Activated T-cell treated with anti-CD3 and anti-CD28 coated beads, Interleukin-2, amount 50 U/mL, for 72 hours (primary cell): ENCODE data around the gene MAGEB2. TPM values are rescaled to one million over a fixed set of nuclear protein-coding genes. Genes with fewer than 3 reads are reported as not detected.
"Not testable (repeated sequence)": the region's sequence is repeated elsewhere in the genome, so short reads cannot be mapped to it uniquely, and the experiment has no call there.

Source experiments
- ATAC-seq, 2 donors: fragments of 150-1000 bp; cut with Tn5 transposase; replicated peaks in 1 of 2; 2 replicates each; pipeline ENCODE4 v1.10.0; 2021; ENCODE audit warnings: moderate library complexity in 2 of 2, mild to moderate bottlenecking in 1 of 2
- DNase-seq, 2 donors: peaks; one replicate each; pipeline ENCODE4 v3.0.0; 2021 to 2022; ENCODE audit warnings: mixed read lengths in 1 of 2
- H3K27ac Mint-ChIP-seq: one replicate; pipeline ENCODE4 v1.8.0; 2022; ENCODE audit warnings: mild to moderate bottlenecking, moderate library complexity, mixed read lengths
- H3K27me3 Mint-ChIP-seq: one replicate; pipeline ENCODE4 v1.8.0; 2022; ENCODE audit warnings: low read depth, mixed read lengths
- H3K36me3 Mint-ChIP-seq, 2 donors: one replicate each; pipeline ENCODE4 v1.8.0; 2022; ENCODE audit warnings: mixed read lengths in 2 of 2, mild to moderate bottlenecking in 1 of 2; ENCODE audit not compliant: insufficient read depth in 2 of 2
- H3K4me1 Mint-ChIP-seq: one replicate; pipeline ENCODE4 v1.8.0; 2022; ENCODE audit warnings: low read depth, mixed read lengths
- H3K4me3 Mint-ChIP-seq, 2 donors: one replicate each; pipeline ENCODE4 v1.8.0; 2022; ENCODE audit warnings: mild to moderate bottlenecking in 2 of 2, mixed read lengths in 2 of 2, moderate library complexity in 2 of 2
- H3K9me3 Mint-ChIP-seq, 2 donors: one replicate each; pipeline ENCODE4 v1.8.0; 2022; ENCODE audit warnings: mixed read lengths in 2 of 2
- total RNA-seq, 2 donors: library from RNA; stranded (reverse); gene quantifications; one replicate each; pipeline ENCODE4 v1.2.3, GENCODE V29; 2022

The MAGEB2 gene, protein sequence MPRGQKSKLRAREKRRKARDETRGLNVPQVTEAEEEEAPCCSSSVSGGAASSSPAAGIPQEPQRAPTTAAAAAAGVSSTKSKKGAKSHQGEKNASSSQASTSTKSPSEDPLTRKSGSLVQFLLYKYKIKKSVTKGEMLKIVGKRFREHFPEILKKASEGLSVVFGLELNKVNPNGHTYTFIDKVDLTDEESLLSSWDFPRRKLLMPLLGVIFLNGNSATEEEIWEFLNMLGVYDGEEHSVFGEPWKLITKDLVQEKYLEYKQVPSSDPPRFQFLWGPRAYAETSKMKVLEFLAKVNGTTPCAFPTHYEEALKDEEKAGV
- total RNA-seq = not detected

DNA sequence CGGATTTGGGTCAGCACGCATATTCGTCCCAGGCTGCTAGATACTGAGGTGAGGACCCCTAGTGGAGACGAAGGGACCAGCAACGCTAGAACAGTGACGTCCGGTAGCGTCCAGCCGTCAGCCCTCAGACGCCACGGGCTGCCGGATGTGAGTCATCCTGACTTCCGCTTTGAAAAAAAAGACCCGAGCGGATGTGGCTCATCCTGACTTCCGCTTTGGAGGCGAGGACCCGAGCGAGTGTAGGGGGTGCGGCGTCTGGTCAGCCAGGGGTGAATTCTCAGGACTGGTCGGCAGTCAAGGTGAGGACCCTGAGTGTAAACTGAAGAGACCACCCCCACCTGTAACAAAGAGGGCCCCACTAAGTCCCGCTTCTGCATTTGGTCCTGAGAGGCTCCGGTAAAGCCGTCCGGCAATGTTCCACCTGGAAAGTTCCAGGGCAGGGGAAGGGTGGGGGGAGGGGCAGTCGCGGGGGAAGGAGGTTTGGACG is at the start of gene MAGEB2:
Gene MAGEB2 (plus strand): TSS at position 207 of the 487 bp plus-strand sequence. CDS start 3,018 bp downstream, outside the sequence.
- Mint-ChIP-seq H3K27ac (no peak within 1 kb of the TSS), H3K27me3 (peaks cover 17% of the 10 kb centered on the region), H3K9me3 (no peaks in the 10 kb centered on the region), H3K36me3 (no peaks in the 10 kb centered on the region), H3K4me1 (no peaks in the 10 kb centered on the region), H3K4me3 (no peak within 1 kb of the TSS)
- ATAC-seq (no peak), DNase-seq (no peak)

DNA sequence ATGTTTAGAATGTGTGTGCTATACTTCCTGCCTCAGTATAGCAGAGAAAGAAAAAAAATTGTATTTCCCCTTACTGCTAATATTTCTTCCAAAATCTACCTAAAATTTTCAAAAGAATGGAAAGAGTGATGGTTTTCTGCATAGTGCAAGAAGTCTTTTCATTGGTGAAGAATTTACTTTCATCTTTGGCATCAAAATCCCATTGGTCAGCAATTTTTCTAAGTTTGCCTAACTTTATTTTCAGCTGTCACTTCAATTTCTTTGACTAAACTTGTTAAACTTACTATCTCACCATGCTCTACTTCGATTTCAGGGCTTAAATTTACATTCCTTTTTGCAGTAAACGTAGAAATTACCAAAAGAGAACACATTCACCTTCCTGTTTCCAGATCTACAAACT is 44.5 kb upstream of the MAGEB2 start:
- Mint-ChIP-seq H3K27ac (no peak overlapping the region), H3K4me1 (no peaks in the 10 kb centered on the region), H3K36me3 (no peaks in the 10 kb centered on the region), H3K4me3 (no peak overlapping the region), H3K27me3 (peaks cover 7% of the 10 kb centered on the region), H3K9me3 (peaks cover 0 to 2% of the 10 kb centered on the region in 2 donors)
- ATAC-seq (no peak), DNase-seq (no peak)

DNA sequence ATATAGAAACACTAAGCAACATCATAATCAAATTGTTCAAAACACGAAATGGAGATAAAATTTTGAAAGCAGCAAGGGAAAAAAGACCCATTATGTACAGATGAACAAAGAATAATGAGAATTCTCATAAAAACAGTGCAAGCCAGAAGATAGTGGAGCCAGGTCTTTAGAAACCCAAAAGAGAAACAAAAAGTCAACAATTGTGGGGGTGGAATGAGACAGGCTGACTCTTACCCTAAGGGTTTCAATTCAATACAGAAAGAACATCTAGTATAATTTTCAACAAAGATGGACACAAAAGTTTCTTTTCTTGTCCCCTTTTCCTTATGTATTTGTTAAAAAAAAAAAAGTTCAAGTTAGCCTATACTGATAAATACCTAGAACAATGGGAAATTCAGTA is 34.0 kb upstream of the MAGEB2 start:
- DNase-seq (no peak), ATAC-seq (no peak)
- H3K4me3 Mint-ChIP-seq = no peak overlapping the region
- H3K27ac Mint-ChIP-seq = no peak overlapping the region
- peaks cover 14% of the 10 kb centered on the region for H3K27me3 Mint-ChIP-seq
- no peaks in the 10 kb centered on the region for H3K4me1 Mint-ChIP-seq
- no peaks in the 10 kb centered on the region for H3K36me3 Mint-ChIP-seq
- H3K9me3 Mint-ChIP-seq = no peaks in the 10 kb centered on the region

DNA sequence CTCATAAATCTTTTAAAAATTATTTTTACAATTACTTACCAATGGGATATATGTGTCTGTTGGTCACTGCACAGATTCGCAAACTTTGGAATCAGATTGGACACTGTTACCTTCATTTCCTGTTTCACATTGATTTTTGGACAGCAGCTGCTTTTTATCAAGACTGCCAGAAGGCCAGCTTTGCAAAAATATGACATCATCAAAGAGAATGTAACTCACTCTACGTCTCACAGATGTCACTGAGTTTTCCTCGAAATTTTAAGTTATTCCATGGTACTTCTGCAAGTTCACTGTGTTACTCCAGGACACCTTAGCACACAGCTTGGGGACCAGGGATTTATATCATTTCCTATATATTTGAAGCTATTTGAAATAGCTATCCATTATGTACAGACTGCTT is 31.8 kb upstream of the MAGEB2 start:
- Mint-ChIP-seq H3K36me3 (no peaks in the 10 kb centered on the region), H3K4me3 (no peak overlapping the region), H3K4me1 (no peaks in the 10 kb centered on the region), H3K27ac (no peak overlapping the region), H3K9me3 (no peaks in the 10 kb centered on the region), H3K27me3 (peaks cover 21% of the 10 kb centered on the region)
- no peak for ATAC-seq
- no peak for DNase-seq

DNA sequence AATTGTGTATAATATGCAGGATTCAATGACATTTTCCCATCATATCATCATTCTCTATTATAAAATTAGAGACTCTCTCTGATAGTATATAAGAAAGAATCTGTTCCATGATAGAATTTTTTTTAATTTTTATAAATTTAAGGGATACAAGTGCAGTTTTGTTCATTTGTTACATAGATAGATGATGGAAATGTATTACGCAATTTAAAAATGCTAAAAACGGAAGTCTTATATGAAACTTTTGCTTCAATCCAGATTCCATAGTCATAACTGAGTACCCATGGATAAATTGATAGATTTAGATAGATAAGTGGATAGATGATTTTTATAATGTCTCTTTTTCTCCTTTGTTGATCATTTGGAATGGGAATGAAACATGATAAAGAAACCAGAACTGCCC is 24.9 kb upstream of the MAGEB2 start:
- no peak overlapping the region for H3K4me3 Mint-ChIP-seq
- peaks cover 16% of the 10 kb centered on the region for H3K27me3 Mint-ChIP-seq
- no peaks in the 10 kb centered on the region for H3K9me3 Mint-ChIP-seq
- DNase-seq (no peak), ATAC-seq (no peak)
- no peak overlapping the region for H3K27ac Mint-ChIP-seq
- no peaks in the 10 kb centered on the region for H3K4me1 Mint-ChIP-seq
- H3K36me3 Mint-ChIP-seq = no peaks in the 10 kb centered on the region

DNA sequence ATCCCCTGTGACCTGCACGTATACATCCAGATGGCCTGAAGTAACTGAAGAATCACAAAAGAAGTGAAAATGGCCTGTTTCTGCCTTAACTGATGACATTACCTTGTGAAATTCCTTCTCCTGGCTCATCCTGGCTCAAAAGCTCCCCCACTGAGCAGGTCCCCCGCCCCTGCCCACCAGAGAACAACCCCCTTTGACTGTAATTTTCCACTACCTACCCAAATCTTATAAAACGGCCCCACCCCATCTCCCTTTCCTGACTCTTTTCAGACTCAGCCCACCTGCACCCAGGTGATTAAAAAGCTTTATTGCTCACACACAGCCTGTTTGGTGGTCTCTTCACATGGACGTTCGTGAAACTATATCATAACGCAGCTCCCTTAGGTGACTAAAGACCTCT is 21.5 kb upstream of the MAGEB2 start:
- H3K4me1 Mint-ChIP-seq, H3K36me3 Mint-ChIP-seq, H3K4me3 Mint-ChIP-seq, H3K9me3 Mint-ChIP-seq, ATAC-seq, DNase-seq, H3K27ac Mint-ChIP-seq, H3K27me3 Mint-ChIP-seq: not testable (repeated sequence)

DNA sequence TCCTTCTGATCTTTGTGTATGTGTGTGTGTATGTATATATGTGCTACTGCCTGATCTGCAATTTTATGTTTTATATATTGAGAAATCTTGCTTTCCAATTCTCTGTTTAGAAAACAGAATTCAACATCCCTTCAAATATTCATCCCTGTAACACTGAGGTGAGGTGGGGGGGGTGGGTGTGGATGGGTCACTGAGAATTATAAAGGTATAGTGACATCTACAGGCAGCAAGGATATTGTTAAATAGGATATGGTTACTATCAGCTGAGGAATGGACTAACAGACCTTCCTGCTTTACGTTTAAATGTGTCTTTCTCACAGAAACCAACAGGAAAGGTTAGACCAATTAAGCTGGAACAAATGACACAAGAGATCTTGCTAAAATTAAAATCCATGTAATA is 19.0 kb upstream of the MAGEB2 start:
- DNase-seq (no peak), ATAC-seq (no peak)
- no peaks in the 10 kb centered on the region for H3K27me3 Mint-ChIP-seq
- no peaks in the 10 kb centered on the region for H3K36me3 Mint-ChIP-seq
- H3K4me3 Mint-ChIP-seq = no peak overlapping the region
- no peaks in the 10 kb centered on the region for H3K4me1 Mint-ChIP-seq
- no peaks in the 10 kb centered on the region for H3K9me3 Mint-ChIP-seq
- H3K27ac Mint-ChIP-seq = no peak overlapping the region

DNA sequence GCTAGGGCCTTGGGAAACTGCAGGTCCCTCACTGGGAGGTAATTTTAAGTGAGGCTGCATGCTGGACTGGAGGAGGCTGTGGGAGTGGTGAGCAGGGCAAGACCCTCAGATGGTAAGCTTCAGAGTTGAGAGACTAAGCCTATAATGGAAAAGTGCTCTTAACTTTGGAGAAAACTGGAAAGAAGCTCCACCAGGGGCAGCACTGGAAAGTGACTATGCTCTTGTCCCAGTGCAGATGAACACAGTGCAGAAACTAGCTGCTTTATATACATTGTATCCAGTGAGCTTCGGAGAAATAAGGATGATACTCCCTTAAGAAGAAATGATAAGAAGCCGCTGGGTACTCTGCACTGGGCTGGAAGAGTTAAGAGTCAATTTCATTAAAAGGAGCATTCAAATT is 3.2 kb upstream of the MAGEB2 start:
- no peaks in the 10 kb centered on the region for H3K4me1 Mint-ChIP-seq
- no peak overlapping the region for H3K4me3 Mint-ChIP-seq
- ATAC-seq = no peak
- no peaks in the 10 kb centered on the region for H3K9me3 Mint-ChIP-seq
- peaks cover 19% of the 10 kb centered on the region for H3K27me3 Mint-ChIP-seq
- no peaks in the 10 kb centered on the region for H3K36me3 Mint-ChIP-seq
- H3K27ac Mint-ChIP-seq = no peak overlapping the region
- no peak for DNase-seq

DNA sequence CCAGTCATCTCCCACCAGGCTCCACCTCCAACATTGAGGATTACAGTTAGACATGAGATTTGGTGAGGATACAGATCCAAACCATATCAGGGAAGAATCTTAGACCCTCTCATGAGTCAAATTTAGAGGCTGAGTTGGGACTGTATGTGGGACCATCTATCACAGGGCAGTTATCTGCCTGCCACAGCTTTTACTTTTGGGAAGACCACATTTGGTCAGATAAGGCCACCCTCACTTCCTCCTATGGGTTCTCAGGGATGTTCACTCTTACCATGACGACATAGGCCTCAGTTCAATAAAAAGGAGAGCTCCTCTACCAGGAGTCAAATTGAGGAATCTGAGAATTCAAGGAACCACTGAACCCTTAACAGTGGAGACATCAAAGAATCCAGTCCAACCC is 2.1 kb downstream of the MAGEB2 start:
- peaks cover 11% of the 10 kb centered on the region for H3K27me3 Mint-ChIP-seq
- H3K9me3 Mint-ChIP-seq = no peaks in the 10 kb centered on the region
- no peaks in the 10 kb centered on the region for H3K4me1 Mint-ChIP-seq
- H3K27ac Mint-ChIP-seq = no peak overlapping the region
- no peaks in the 10 kb centered on the region for H3K36me3 Mint-ChIP-seq
- ATAC-seq = no peak
- no peak overlapping the region for H3K4me3 Mint-ChIP-seq
- DNase-seq = no peak

DNA sequence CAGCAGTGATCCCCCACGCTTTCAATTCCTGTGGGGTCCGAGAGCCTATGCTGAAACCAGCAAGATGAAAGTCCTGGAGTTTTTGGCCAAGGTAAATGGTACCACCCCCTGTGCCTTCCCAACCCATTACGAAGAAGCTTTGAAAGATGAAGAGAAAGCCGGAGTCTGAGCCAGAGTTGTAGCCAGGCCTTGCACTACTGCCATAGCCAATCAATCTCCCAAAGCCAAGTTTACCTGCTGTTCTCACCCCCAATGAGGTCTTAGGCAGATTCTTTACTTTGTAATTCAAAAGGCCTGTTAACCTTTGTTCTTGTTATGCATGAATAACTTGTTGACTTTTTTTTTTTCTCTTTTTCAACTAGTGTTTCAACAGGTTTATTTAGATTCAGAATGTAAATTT is 4.0 kb downstream of the MAGEB2 start:
- H3K4me1 Mint-ChIP-seq = no peaks in the 10 kb centered on the region
- H3K36me3 Mint-ChIP-seq = no peaks in the 10 kb centered on the region
- no peak overlapping the region for H3K27ac Mint-ChIP-seq
- no peak for DNase-seq
- H3K4me3 Mint-ChIP-seq = no peak overlapping the region
- H3K9me3 Mint-ChIP-seq = no peaks in the 10 kb centered on the region
- ATAC-seq = no peak
- H3K27me3 Mint-ChIP-seq = no peaks in the 10 kb centered on the region

DNA sequence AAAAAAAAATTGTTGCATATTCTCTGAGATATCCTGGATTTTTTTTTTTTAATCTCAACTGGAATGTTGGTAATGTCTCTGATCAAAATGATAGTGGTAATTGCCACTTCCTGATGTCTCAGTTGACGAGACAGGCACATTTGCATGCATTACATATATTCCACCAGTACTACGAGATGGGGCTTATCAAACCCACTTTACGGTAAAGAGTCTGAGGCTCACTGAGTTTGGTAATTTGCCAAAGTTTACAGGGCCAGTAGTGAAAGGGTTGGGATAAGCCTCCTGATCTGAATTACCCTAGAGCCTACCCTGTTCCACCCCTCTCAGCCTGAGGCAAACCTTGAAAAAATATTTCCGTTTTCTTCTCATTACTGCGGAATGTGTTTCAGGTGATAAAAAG is 5.3 kb downstream of the MAGEB2 start:
- H3K4me1 Mint-ChIP-seq = no peaks in the 10 kb centered on the region

DNA sequence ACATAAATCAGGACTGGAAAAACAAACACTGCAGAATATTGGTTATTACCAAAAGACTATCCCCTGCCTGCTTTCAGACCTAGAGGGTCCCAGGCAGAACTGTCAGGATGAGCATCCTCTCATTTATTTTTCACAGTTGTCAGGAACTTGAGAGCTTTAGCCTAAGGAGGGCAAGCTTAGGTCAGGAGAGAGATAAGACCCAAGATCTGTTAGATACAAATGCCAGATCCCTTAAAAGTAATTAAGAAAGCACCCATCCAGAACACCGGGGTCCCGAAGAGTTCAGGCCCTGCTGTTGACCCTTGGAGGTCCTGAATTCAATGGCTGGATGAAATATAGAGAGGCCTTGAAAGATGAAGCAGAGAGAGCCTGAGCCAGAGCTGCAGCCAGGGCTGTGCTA is 9.2 kb downstream of the MAGEB2 start:
- ATAC-seq = no peak
- no peaks in the 10 kb centered on the region for H3K27me3 Mint-ChIP-seq
- no peaks in the 10 kb centered on the region for H3K9me3 Mint-ChIP-seq
- no peak for DNase-seq
- H3K4me1 Mint-ChIP-seq = no peaks in the 10 kb centered on the region
- H3K4me3 Mint-ChIP-seq = no peak overlapping the region
- no peak overlapping the region for H3K27ac Mint-ChIP-seq
- H3K36me3 Mint-ChIP-seq = no peaks in the 10 kb centered on the region

More for the DNA sequence above, 5.3 kb downstream of the MAGEB2 start:
- H3K27ac Mint-ChIP-seq = no peak overlapping the region
- ATAC-seq = no peak
- H3K36me3 Mint-ChIP-seq = no peaks in the 10 kb centered on the region
- DNase-seq = no peak
- no peaks in the 10 kb centered on the region for H3K9me3 Mint-ChIP-seq
- no peaks in the 10 kb centered on the region for H3K27me3 Mint-ChIP-seq
- no peak overlapping the region for H3K4me3 Mint-ChIP-seq

DNA sequence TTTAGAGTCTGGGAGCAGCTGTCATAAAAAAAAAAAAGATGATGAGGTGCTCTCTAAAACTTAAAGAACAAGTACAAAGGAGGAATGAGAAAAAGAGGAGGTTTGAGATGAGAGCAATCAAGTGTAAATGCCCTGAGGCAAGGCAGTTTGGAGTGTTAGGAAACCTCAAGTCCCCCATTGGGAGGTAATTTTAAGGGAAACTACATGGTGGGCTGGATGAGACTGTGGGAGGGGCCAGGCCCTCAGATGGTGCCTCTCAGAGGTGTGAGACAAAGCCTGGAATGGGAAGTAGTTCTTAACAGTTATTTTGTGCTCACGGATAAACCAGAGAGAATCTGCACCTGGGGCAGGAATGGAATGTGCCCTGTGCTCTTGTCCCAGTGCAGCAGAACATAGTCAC is 13.2 kb downstream of the MAGEB2 start:
- Mint-ChIP-seq H3K27me3 (no peaks in the 10 kb centered on the region), H3K4me3 (no peak overlapping the region), H3K27ac (no peak overlapping the region), H3K9me3 (no peaks in the 10 kb centered on the region), H3K36me3 (no peaks in the 10 kb centered on the region), H3K4me1 (no peaks in the 10 kb centered on the region)
- ATAC-seq = no peak
- no peak for DNase-seq

DNA sequence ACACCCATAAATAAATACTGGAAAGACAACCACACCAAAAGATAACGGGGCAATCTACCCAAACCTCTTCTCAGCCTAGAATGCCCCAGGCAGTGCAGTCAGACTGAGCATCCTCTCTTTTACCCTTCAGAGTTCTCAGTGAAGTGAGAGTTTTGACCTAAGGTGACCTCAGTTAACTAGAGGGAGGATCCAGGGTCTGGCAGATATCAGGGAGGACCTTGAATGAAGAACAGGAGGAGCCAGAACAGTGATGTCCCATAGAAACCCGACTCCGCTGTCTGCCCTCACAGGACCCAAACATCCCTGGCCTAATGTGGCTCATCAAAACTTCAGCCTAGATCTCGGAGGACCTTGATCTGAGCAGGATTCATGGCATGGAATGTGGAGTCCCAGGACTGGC is 15.0 kb downstream of the MAGEB2 start, which contains the start of gene MAGEB3:
Gene MAGEB3 (plus strand): TSS at position 263 of the 400 bp plus-strand sequence. CDS start 5,268 bp downstream, outside the sequence.
- Mint-ChIP-seq H3K4me3 (no peak within 1 kb of the TSS), H3K36me3 (no peaks in the 10 kb centered on the region), H3K4me1 (no peaks in the 10 kb centered on the region), H3K27me3 (no peaks in the 10 kb centered on the region), H3K27ac (no peak within 1 kb of the TSS), H3K9me3 (no peaks in the 10 kb centered on the region)
- DNase-seq (no peak), ATAC-seq (no peak)
